ENCODE data around the gene KRTAP10-12. TPM values are rescaled to one million over a fixed set of nuclear protein-coding genes. Genes with fewer than 3 reads are reported as not detected.
"Not testable (repeated sequence)": the region's sequence is repeated elsewhere in the genome, so short reads cannot be mapped to it uniquely, and the experiment has no call there.

Gene KRTAP10-12
- total RNA-seq, 1 donor from 2014 or later, result not detected

DNA sequence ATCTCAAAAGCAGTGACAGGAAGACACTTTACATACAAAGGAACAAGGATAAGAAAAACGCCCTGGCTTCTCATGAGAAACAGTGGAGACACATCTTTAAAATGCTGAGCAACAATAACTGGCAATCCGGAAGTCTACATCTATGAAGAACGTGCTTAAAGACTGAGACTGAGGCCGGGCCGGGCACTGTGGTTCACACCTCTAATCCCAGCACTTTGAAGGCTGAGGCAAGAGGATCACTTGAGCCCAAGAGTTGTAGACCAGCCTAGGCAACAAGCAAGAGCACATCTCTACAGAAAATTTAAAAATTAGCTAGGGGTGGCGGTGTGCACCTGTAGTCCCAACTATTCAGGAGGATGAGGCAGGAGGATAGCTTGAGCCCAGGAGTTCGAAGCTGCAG is 12.9 kb upstream of the KRTAP10-12 start:
- TF ChIP-seq, protein P1, sequence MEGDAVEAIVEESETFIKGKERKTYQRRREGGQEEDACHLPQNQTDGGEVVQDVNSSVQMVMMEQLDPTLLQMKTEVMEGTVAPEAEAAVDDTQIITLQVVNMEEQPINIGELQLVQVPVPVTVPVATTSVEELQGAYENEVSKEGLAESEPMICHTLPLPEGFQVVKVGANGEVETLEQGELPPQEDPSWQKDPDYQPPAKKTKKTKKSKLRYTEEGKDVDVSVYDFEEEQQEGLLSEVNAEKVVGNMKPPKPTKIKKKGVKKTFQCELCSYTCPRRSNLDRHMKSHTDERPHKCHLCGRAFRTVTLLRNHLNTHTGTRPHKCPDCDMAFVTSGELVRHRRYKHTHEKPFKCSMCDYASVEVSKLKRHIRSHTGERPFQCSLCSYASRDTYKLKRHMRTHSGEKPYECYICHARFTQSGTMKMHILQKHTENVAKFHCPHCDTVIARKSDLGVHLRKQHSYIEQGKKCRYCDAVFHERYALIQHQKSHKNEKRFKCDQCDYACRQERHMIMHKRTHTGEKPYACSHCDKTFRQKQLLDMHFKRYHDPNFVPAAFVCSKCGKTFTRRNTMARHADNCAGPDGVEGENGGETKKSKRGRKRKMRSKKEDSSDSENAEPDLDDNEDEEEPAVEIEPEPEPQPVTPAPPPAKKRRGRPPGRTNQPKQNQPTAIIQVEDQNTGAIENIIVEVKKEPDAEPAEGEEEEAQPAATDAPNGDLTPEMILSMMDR (IDR thresholded peaks at IDR 0.05; ENCODE audit: insufficient read depth, low read depth, low read length), result no peak
- TF ChIP-seq EZH2 (IDR thresholded peaks at IDR 0.05; ENCODE audit: insufficient read depth, low read length), result no peak
- DNase-seq (ENCODE audit: low read depth), result no peak
- H3K79me2 ChIP-seq (ENCODE audit: insufficient read depth, low read length), result no peaks in the 10 kb centered on the region
- no peak overlapping the region for H2AFZ ChIP-seq (ENCODE audit: low read depth, low read length)
- peaks cover 10% of the 10 kb centered on the region for H3K27me3 ChIP-seq (ENCODE audit: insufficient read depth, low read length)
- H3K27me3 Mint-ChIP-seq (ENCODE audit: low read depth, unreplicated experiment), result peaks cover 73% of the 10 kb centered on the region
- H3K4me1 ChIP-seq (ENCODE audit: insufficient read depth, low read length), result no peaks in the 10 kb centered on the region
- H3K9me3 Mint-ChIP-seq (ENCODE audit: unreplicated experiment), result peaks cover 6% of the 10 kb centered on the region
- no peak overlapping the region for H3K4me3 Mint-ChIP-seq (ENCODE audit: unreplicated experiment)
- no peaks in the 10 kb centered on the region for H3K36me3 ChIP-seq (ENCODE audit: insufficient read depth, low read length)
- H3K9me3 ChIP-seq (ENCODE audit: insufficient read depth, low read depth, low read length), result no peaks in the 10 kb centered on the region
- no peak overlapping the region for H3K27ac ChIP-seq (ENCODE audit: low read depth, low read length)
- H3K4me3 ChIP-seq (ENCODE audit: insufficient read depth, low read depth, low read length), result no peak overlapping the region
- peaks cover 8% of the 10 kb centered on the region for H3K36me3 Mint-ChIP-seq (ENCODE audit: low read depth, unreplicated experiment)
- no peak for FAIRE-seq
- H3K4me1 Mint-ChIP-seq (ENCODE audit: low read depth, unreplicated experiment), result peaks cover 5% of the 10 kb centered on the region
- no peaks in the 10 kb centered on the region for H4K20me1 ChIP-seq (ENCODE audit: insufficient read depth, low read length)
- H3K9ac ChIP-seq (ENCODE audit: low read length), result no peak overlapping the region
- no peak overlapping the region for H3K27ac Mint-ChIP-seq (ENCODE audit: unreplicated experiment)
- no peak overlapping the region for H3K4me2 ChIP-seq (ENCODE audit: low read length)

DNA sequence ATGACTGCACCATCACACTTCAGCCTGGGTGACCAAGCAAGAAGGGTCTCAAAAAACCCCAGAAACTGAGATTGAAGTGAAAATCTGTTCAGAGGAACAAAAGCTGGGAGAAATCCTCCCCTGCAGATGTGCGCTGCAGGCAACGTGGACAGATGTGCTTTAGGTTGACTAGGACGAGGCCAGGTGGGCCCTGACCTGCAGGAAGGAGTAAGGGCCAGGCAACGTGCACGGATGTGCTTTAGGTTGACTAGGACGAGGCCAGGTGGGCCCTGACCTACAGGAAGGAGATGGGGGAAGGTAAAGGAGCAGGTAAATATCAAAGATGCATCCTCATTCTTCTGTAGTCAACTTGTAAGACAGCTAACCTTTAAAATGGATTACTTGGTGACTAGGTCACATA is 12.5 kb upstream of the KRTAP10-12 start:
- H3K4me3 Mint-ChIP-seq (ENCODE audit: unreplicated experiment), result no peak overlapping the region
- H3K27me3 Mint-ChIP-seq (ENCODE audit: low read depth, unreplicated experiment), result peaks cover 70% of the 10 kb centered on the region
- H3K9me3 ChIP-seq (ENCODE audit: insufficient read depth, low read depth, low read length), result no peaks in the 10 kb centered on the region
- H3K79me2 ChIP-seq (ENCODE audit: insufficient read depth, low read length), result no peaks in the 10 kb centered on the region
- FAIRE-seq (no peak), DNase-seq (ENCODE audit: low read depth) (no peak)
- peaks cover 10% of the 10 kb centered on the region for H3K27me3 ChIP-seq (ENCODE audit: insufficient read depth, low read length)
- H3K27ac ChIP-seq (ENCODE audit: low read depth, low read length), result no peak overlapping the region
- no peak overlapping the region for H3K4me3 ChIP-seq (ENCODE audit: insufficient read depth, low read depth, low read length)
- H3K9ac ChIP-seq (ENCODE audit: low read length), result no peak overlapping the region
- no peak overlapping the region for H3K4me2 ChIP-seq (ENCODE audit: low read length)
- H3K9me3 Mint-ChIP-seq (ENCODE audit: unreplicated experiment), result peaks cover 6% of the 10 kb centered on the region
- H4K20me1 ChIP-seq (ENCODE audit: insufficient read depth, low read length), result no peaks in the 10 kb centered on the region
- no peaks in the 10 kb centered on the region for H3K36me3 ChIP-seq (ENCODE audit: insufficient read depth, low read length)
- H2AFZ ChIP-seq (ENCODE audit: low read depth, low read length), result no peak overlapping the region
- H3K27ac Mint-ChIP-seq (ENCODE audit: unreplicated experiment), result no peak overlapping the region
- H3K4me1 ChIP-seq (ENCODE audit: insufficient read depth, low read length), result no peaks in the 10 kb centered on the region
- H3K36me3 Mint-ChIP-seq (ENCODE audit: low read depth, unreplicated experiment), result peaks cover 8% of the 10 kb centered on the region
- H3K4me1 Mint-ChIP-seq (ENCODE audit: low read depth, unreplicated experiment), result peaks cover 5% of the 10 kb centered on the region
- TF ChIP-seq, protein P1 (IDR thresholded peaks at IDR 0.05; ENCODE audit: insufficient read depth, low read depth, low read length), result no peak
- no peak for TF ChIP-seq EZH2 (IDR thresholded peaks at IDR 0.05; ENCODE audit: insufficient read depth, low read length)

DNA sequence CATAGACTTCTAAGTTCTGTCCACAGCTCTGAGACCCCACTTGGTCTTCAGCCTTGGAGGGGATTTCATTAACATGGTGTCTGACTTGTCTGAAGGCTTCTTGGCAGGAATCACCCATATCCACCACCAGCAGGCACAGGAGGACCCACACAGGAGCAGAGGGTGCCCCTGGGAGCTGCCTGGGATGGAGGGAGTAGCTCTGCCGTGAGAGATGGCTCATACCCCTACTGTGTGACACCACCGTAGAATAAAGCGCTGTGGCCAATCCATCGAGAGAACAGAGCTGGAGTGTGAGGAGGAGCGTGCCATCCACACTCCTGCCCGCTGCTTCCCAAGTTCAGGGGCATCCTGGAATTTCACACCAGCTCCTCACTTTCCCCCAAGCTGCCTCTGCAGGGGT is 11.9 kb upstream of the KRTAP10-12 start:
- H2AFZ ChIP-seq (ENCODE audit: low read depth, low read length); H3K4me1 Mint-ChIP-seq (ENCODE audit: low read depth, unreplicated experiment); H3K4me1 ChIP-seq (ENCODE audit: insufficient read depth, low read length); H3K9ac ChIP-seq (ENCODE audit: low read length); H3K4me3 ChIP-seq (ENCODE audit: insufficient read depth, low read depth, low read length); H3K27ac Mint-ChIP-seq (ENCODE audit: unreplicated experiment); H3K27ac ChIP-seq (ENCODE audit: low read depth, low read length); H3K9me3 ChIP-seq (ENCODE audit: insufficient read depth, low read depth, low read length); FAIRE-seq; H3K4me2 ChIP-seq (ENCODE audit: low read length); H4K20me1 ChIP-seq (ENCODE audit: insufficient read depth, low read length); H3K27me3 ChIP-seq (ENCODE audit: insufficient read depth, low read length); H3K9me3 Mint-ChIP-seq (ENCODE audit: unreplicated experiment); H3K79me2 ChIP-seq (ENCODE audit: insufficient read depth, low read length); H3K36me3 ChIP-seq (ENCODE audit: insufficient read depth, low read length); H3K36me3 Mint-ChIP-seq (ENCODE audit: low read depth, unreplicated experiment); DNase-seq (ENCODE audit: low read depth); H3K4me3 Mint-ChIP-seq (ENCODE audit: unreplicated experiment): not testable (repeated sequence)
- H3K27me3 Mint-ChIP-seq (ENCODE audit: low read depth, unreplicated experiment), result peaks cover 68% of the 10 kb centered on the region
